COR-L47 (cell line): ENCODE data around the gene SCFD2.
"Not testable (repeated sequence)": the region's sequence is repeated elsewhere in the genome, so short reads cannot be mapped to it uniquely, and the experiment has no call there.

Experiments
- DNase-seq: peaks from one replicate; lab custom pipeline; 2025; lab: John Stamatoyannopoulos, UW

SCFD2 gene

DNA sequence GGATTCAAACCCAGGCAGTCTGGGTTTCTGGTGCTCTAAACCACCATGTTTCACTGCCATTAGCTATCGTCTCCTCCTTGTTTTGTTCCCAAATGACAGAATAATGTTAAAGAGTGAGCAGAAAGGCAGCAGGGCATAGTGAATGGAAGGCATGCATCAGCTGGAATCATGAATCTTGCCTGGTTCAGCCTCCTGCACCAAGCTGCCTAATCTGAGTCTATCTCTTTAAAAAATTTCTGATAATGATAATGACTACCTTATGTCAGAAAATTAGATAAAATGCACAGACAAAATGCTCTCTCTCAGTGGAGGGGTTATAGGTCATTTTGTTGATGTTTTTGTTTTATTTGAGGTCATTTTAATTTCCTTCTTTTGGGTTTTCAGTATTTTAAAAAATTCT lies 316.3 kb downstream of the SCFD2 start:
- no peak for DNase-seq

- DNase-seq = no peak
These were observed 321.3 kb downstream of the SCFD2 start for GRCh38 chr4:53044651-53044960.

DNA sequence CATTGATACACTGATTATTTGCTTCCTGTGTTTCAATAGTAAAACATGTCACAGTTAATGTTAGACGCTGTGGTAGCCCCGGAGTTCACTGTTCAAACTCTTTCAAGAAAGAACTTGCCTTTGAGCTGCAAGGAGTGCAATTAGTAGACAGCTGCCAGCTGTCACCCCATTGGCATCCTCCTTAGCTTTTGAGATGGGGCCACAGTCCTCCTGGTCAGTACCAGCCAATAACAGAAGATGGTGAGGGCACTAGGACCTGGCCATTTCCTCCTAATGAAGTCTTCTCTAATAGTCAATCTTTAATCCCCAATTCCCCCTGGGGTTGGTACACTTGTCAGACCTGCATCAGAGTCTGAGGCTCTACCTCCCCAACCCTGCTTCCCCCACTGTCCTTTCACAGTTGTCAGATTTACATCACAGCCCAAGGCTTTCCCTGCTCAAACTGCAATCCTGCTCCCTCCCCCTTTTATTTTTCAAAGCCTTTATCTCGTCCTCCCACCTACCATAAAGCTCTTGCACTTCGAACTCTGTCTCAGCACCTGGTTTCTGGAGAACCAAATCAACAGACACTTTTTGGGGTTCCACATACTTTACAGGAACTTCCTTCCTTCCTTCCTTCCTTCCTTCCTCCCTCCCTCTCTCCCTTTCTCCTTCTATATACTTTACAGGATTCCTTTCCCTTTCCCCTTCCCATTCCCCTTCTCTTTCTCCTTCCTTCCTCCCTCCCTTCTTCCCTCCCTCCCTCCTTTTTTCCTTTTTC lies 321.8 kb downstream of the SCFD2 start:
- DNase-seq = no peak

DNA sequence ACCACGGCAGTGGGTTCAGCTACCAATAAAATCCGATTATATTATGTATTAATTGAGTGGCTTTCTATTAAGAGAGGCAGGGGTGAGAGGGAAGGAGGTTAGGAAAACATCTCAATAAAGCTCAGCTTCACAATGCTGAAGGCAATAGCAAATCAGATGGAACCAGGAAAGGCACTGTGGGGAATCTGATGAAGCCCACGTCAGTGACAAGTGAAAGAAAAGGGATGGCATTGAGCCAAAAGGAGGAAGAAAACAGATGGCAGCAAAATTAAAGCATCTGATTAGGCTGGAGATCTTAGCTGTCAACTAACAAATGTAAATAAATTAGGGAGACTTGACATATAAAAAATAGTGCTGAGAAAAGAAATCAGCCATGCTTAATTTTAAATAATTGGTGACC lies 322.8 kb downstream of the SCFD2 start:
- peak; percentile 41 for DNase-seq

- no peak for DNase-seq
These were observed 325.0 kb downstream of the SCFD2 start for GRCh38 chr4:53040851-53041250.

GRCh38 chr4:53040459-53040815 lies 325.4 kb downstream of the SCFD2 start:
- no peak for DNase-seq

DNA sequence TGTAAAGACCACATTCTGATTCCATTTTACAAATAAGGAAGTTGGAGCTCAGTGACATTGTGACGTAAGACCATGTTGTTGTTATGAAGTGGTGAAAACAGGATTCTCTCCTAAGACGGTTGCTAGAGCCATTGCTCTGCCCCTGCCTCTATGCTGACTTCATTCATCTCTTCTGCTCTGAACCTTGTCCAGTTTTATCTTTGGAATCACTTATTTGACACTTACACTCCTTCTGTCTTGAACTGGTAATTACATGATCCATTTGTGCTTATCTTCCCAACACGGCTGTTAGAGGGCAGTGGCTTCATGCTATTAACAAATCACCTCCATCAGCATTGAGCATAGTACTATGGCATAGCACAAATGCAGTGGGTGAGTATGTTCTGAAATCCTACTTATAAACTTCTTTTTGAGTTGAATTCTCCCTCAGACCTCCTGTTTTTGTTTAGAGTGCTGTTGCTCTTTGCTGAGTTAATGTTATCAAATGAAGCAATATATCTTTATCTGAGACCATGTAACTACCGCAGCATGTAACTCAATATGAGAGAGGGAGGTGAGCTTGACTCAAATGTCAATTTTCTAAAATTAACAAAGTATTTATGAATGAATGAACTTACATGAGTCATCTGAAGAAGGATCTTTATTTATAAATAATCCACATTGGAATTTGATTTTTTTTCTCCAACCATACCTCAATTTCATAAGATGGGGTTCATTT lies 326.0 kb downstream of the SCFD2 start:
- no peak for DNase-seq

DNA sequence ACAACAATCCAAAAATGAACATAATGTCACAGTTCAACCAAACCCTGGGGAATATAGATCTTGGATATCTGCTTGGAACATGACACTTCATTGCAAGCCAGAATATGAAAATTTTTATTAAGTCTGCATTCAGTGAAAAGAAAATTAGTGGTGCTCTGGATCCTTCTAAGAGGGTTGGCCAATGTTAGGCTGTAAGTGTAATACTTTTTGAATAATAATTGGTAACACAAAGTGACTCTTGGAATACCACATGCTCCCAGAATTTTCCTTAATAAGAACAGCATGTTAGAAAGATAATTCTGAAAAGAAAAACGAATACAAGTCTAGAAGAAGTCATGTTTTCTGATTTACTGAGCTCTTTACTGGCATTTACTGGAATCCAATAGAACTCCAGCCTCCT lies 328.0 kb downstream of the SCFD2 start:
- no peak for DNase-seq

DNA sequence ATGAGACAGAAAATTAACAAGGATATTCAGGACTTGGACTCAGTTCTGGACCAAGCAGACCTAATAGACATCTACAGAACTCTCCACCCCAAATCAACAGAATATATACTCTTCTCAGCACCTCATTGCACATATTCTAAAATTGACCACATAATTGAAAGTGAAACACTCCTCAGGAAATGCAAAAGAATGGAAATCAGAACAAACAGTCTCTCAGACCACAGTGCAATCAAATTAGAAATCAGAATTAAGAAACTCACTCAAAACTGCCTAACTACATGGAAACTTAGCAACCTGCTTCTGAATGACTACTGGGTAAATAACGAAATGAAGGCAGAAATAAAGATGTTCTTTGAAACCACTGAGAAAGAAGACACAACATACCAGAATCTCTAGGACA lies 333.0 kb downstream of the SCFD2 start:
- DNase-seq = not testable (repeated sequence)

- no peak for DNase-seq
These were observed 339.6 kb downstream of the SCFD2 start for GRCh38 chr4:53026233-53026632.

DNA sequence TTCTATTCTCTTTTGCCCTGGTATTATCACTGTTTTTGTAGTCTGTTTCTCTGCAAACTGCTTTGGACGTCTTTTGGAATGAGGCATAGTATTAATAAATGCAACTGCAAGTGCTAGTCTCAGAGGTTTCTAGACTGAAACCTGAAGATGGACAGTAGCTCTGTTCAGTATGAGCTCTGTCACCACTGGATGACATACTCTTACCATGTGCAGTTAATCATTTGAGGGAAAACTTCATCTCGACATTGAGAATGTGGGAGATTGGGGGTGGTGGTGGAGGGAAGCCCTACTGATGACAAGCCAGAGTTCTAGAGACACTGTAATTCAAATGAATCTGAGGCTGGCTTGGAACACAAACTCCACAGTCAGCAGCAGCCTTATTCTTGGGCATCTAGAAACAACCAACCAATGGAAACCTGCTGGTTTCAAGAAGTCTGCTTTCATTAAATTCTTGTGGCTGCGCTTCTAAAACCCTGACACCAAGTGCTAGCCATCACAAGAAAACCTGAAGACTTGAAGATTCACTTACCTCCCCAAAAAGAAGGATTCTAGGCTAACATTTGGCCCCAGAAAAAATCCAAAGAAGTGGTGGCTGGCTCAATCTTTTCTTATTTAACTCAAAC lies 342.1 kb downstream of the SCFD2 start:
- no peak for DNase-seq

GRCh38 chr4:53022513-53023100 lies 343.3 kb downstream of the SCFD2 start:
- no peak for DNase-seq

DNA sequence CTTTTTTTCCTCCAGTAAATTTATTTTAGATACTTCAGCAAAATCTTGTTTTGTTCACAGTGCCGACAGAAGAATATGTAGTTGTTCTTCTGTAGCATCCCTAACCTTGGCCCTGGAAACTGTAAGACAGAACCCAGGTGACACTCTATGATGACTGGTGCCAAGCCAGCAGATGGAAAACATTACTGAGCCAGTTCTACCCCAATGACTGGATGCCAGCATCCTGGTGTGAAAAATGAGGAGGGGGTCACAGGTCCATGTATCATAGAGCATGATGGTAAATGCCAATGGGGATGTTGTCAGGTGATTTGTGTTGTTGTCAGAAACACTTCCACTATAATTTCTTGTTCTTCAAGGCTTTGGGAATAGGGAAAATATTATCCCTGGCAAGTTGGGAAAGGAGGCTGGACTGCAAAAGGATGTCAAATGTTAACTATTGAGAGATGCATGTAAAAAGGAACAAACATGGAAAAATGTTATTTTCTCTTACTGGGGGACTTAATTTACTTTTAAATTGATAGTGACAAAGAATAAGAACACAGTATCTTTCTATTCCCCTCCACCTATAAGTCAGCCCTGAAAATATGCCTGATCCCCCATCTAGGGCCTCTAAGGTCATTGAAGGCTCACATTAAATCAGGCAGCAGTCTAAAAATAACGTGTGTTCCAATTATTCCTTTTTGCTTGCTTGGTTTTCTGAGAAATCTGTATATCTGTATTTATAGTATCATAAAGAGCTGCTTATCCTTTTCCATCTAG lies 343.9 kb downstream of the SCFD2 start:
- no peak for DNase-seq

DNA sequence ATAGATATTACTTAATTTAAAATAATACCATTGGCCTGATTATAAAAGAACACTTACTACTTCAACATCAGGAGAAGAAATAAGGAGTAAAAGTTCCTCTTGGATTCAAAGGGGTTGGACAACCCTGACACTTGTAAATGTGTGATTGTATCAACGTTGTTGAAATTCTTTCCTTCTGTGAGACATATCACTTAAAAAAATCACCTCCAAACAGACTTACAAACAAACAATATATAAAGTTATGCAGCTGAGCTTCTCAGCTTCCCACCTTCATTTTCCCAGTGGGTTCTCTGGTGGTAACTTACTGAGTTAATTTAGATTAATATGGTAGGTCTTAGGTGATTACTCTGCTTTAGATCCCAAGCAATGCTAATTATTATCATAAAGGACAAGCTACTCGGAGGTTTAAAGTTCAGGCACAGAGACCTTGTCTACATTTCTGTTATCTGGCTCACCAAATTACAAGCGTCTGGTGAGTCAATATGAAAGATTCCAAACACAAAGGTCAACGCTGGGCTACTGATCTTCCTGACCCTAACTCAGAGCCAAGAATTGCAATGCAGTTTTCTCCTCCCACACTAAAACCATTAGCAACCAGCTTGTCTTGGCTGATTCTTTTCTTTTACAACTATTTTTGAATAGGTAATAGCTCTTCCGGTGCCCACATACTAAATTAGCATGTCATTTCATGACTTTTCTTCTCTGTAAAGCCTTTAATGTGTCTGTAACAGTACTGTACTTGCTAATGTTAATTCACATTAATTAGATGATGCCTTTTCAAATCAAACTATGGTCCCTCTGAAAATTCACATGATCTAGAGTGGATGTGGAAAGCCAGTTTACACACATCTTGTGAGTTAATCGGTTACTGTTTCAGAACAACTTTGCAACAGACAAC lies 346.1 kb downstream of the SCFD2 start:
- DNase-seq = no peak

DNA sequence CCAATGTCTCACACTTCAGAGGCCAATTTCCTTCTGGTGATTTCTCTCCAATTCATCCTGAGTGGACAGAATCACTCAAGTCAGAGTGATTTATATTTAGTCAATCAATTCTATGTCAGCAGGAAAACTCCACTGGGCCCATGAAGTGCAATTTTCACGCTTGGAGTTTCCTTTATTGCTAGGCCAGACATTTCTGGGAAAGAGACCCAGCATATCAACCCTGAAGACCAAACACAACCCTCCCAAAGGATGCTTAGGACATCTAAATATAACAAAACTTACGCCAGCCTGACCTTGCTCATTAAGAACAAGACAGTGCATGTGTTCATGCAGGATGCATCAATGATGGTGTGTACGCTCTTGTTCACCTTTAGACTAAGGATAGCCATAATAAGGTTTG lies 347.4 kb downstream of the SCFD2 start:
- no peak for DNase-seq

DNA sequence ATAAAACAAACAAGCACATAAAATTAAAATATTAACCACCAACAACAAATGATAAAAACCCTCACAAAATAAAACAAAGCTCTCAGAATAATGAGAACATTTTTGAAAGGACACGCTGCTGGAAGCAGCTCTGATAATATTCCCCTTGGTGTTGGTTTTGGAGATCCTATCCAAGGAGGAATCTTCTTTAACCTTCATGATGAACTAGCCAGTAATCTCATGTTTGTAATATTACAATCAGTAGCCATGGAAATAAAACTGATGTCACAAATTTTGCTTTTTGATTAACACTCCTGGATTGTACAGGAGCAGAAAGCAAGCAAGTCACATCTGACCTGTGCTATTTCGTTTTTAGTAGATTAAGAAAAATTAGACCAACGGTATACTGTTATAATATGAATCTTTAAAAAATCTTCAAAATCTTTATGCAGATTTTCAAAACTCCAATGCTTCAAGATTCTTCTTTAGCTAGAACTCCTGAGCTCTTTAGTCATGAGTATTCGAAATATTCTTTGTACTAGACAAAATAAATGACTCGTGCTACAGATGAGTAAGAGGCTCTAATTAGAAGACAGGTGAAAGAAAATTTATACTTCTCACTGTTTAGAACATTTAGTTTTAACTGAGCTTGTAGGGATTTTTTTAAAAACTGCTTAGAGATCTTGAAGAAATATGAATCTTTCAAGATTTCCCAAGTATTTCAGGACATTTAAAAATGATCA lies 349.6 kb downstream of the SCFD2 start:
- DNase-seq = no peak

GRCh38 chr4:53015681-53016080 lies 350.2 kb downstream of the SCFD2 start:
- peak; percentile 17 for DNase-seq

GRCh38 chr4:53014881-53015280 lies 351.0 kb downstream of the SCFD2 start:
- no peak for DNase-seq

GRCh38 chr4:53013873-53014775 lies 351.7 kb downstream of the SCFD2 start:
- DNase-seq = no peak

- DNase-seq = no peak
These were observed 353.1 kb downstream of the SCFD2 start for GRCh38 chr4:53012738-53013137.
